NCI-H69 (cell line): ENCODE measurements around the gene MOXD1.
"Not testable (repeated sequence)": the region's sequence is repeated elsewhere in the genome, so short reads cannot be mapped to it uniquely, and the experiment has no call there.

Source experiments
- DNase-seq: peaks from one replicate; lab custom pipeline; 2025; lab: John Stamatoyannopoulos, UW

MOXD1 gene

GRCh38 chr6:132354517-132355167 is 46.6 kb downstream of the MOXD1 start:
- DNase-seq: peak; percentile 33

- DNase-seq: not testable (repeated sequence)
Measured at GRCh38 chr6:132351986-132352385, 49.3 kb downstream of the MOXD1 start.

- no peak for DNase-seq
Measured at GRCh38 chr6:132348231-132348630, 53.0 kb downstream of the MOXD1 start.

- DNase-seq: no peak
Measured at GRCh38 chr6:132344811-132345210, 56.5 kb downstream of the MOXD1 start.

- DNase-seq: no peak
Measured at GRCh38 chr6:132341646-132342045, 59.6 kb downstream of the MOXD1 start.

GRCh38 chr6:132334521-132334885 is 66.8 kb downstream of the MOXD1 start:
- no peak for DNase-seq

- no peak for DNase-seq
Measured at GRCh38 chr6:132333639-132334520, 67.4 kb downstream of the MOXD1 start.

- peak; percentile 16 for DNase-seq
Measured at GRCh38 chr6:132330759-132331158, 70.5 kb downstream of the MOXD1 start.

GRCh38 chr6:132322398-132322797 is 78.9 kb downstream of the MOXD1 start:
- DNase-seq: no peak

GRCh38 chr6:132320007-132320406 is 81.3 kb downstream of the MOXD1 start:
- no peak for DNase-seq

- DNase-seq: no peak
Measured at GRCh38 chr6:132316970-132317369, 84.3 kb downstream of the MOXD1 start.

- no peak for DNase-seq
Measured at GRCh38 chr6:132314432-132314831, 86.8 kb downstream of the MOXD1 start.

GRCh38 chr6:132310921-132311320 is 90.4 kb downstream of the MOXD1 start:
- no peak for DNase-seq

- not testable (repeated sequence) for DNase-seq
Measured at GRCh38 chr6:132310151-132310550, 91.1 kb downstream of the MOXD1 start.

- DNase-seq: no peak
Measured at GRCh38 chr6:132304891-132305305, 96.4 kb downstream of the MOXD1 start.

- DNase-seq: peak; percentile 77
Measured at GRCh38 chr6:132300323-132300949, 100.8 kb downstream of the MOXD1 start.

GRCh38 chr6:132298344-132298949 is 102.8 kb downstream of the MOXD1 start:
- DNase-seq: peak; percentile 68

GRCh38 chr6:132289756-132290155 is 111.5 kb downstream of the MOXD1 start:
- no peak for DNase-seq

- DNase-seq: peak; percentile 27
Measured at GRCh38 chr6:132287101-132287500, 114.2 kb downstream of the MOXD1 start.

- DNase-seq: no peak
Measured at GRCh38 chr6:132286298-132287019, 114.8 kb downstream of the MOXD1 start.

GRCh38 chr6:132285004-132285780 is 116.1 kb downstream of the MOXD1 start:
- no peak for DNase-seq
